K562 (cell line): ENCODE results near the gene PPOX. TPM values are rescaled to one million over a fixed set of nuclear protein-coding genes. Genes with fewer than 3 reads are reported as not detected.

ENCODE experiments used
- ATAC-seq: fragments of 200-7000 bp; cut with Tn5 transposase; 3 replicates; pipeline ENCODE4 v1.9.1; 2020; ENCODE audit warnings: moderate library complexity
- BruUV-seq: library from RNA; stranded (reverse); fragments of 400-500 nt; replicated peaks from 2 replicates; lab custom pipeline; 2021; lab: Mats Ljungman, UMichigan
- CTCF ChIA-PET: fragments of 300-600 bp; formaldehyde crosslinking; extraction: SDS; loops from one replicate; lab custom pipeline; 2021; ENCODE audit warnings: low intra/inter-chr PET ratio; lab: Yijun Ruan, JAX
- POLR2A ChIA-PET: fragments of 300-600, 350-650 bp; sonication (Branson Sonifier 250); formaldehyde crosslinking; extraction: SDS; loops from one replicate; lab custom pipeline; 2021; ENCODE audit warnings: antibody characterized with exemption, inconsistent platforms; lab: Yijun Ruan, JAX
- DNase-seq, 4 experiments: peaks; one replicate each; pipeline versions ENCODE4 v3.0.0 to v3.0.0-alpha.2; 2011 to 2018; ENCODE audit warnings: low spot score in 3 of 4, mixed read lengths in 3 of 4; ENCODE audit errors: extremely low read depth in 1 of 4
- FAIRE-seq: peaks from 2 replicates; lab custom pipeline; 2011; peaks lifted over from hg19 to GRCh38; lab: Jason Lieb, UNC
- H2AFZ ChIP-seq: 2 replicates; pipeline ENCODE4 v1.6.0; 2011; ENCODE audit warnings: low read depth, low read length, control low read depth, inconsistent platforms
- H3K27ac ChIP-seq: fragments of 200-600 bp; 3 replicates; pipeline ENCODE4 v1.8.0; 2011; ENCODE audit warnings: low read depth, mild to moderate bottlenecking, control low read depth, inconsistent platforms, low read length, moderate library complexity, mixed read lengths; ENCODE audit errors: extremely low read depth
- H3K27me3 ChIP-seq, 2 experiments: fragments of 300-600 bp in 1 of 2; 2 replicates in 1 of 2; 3 replicates in 1 of 2; pipeline versions ENCODE4 v1.6.0 to v1.8.0; 2011; ENCODE audit warnings: inconsistent platforms in 2 of 2, low read length in 2 of 2, mild to moderate bottlenecking in 1 of 2, mixed read lengths in 1 of 2, moderate library complexity in 1 of 2; ENCODE audit not compliant: control insufficient read depth in 2 of 2, insufficient read depth in 2 of 2
- H3K36me3 ChIP-seq: fragments of 300-600 bp; 3 replicates; pipeline ENCODE4 v1.8.0; 2011; ENCODE audit warnings: mild to moderate bottlenecking, low read length, inconsistent platforms; ENCODE audit not compliant: control insufficient read depth, insufficient read depth
- H3K4me1 ChIP-seq, 2 experiments: fragments of 200-600 bp in 1 of 2; replicated peaks in 1 of 2; 2 replicates in 1 of 2; 3 replicates in 1 of 2; pipeline versions ENCODE4 v1.5.1 to v1.8.0; 2011; ENCODE audit warnings: inconsistent platforms in 2 of 2, low read length in 2 of 2, mild to moderate bottlenecking in 1 of 2, mixed read lengths in 1 of 2, moderate library complexity in 1 of 2; ENCODE audit not compliant: control insufficient read depth in 2 of 2, insufficient read depth in 2 of 2
- H3K4me2 ChIP-seq: 2 replicates; pipeline ENCODE4 v1.6.1; 2011; ENCODE audit warnings: low read length, control low read depth, inconsistent platforms, mixed read lengths; ENCODE audit not compliant: insufficient read depth
- H3K4me3 ChIP-seq: fragments of 200-600 bp; sonication (generic), shearing (Covaris generic); 2 replicates; pipeline ENCODE4 v1.5.1; 2016; ENCODE audit warnings: control low read depth, inconsistent platforms
- H3K79me2 ChIP-seq: fragments of 200-600 bp; 3 replicates; pipeline ENCODE4 v1.8.0; 2011; ENCODE audit warnings: low read length, inconsistent platforms; ENCODE audit not compliant: control insufficient read depth, insufficient read depth
- H3K9ac ChIP-seq, 2 experiments: 2 replicates each; pipeline versions ENCODE4 v1.6.0 to v1.6.1; 2011; ENCODE audit warnings: low read depth in 2 of 2, low read length in 2 of 2, control low read depth in 1 of 2, inconsistent platforms in 1 of 2, mild to moderate bottlenecking in 1 of 2, mixed read lengths in 1 of 2; ENCODE audit not compliant: insufficient read depth in 1 of 2
- H3K9me1 ChIP-seq: one replicate; pipeline ENCODE4 v1.6.0; 2011; ENCODE audit warnings: inconsistent platforms, mild to moderate bottlenecking, low read length, moderate library complexity; ENCODE audit not compliant: control insufficient read depth, insufficient read depth
- H3K9me3 ChIP-seq: replicated peaks from 2 replicates; pipeline ENCODE4 v1.5.1; 2011; ENCODE audit warnings: low read depth, low read length, inconsistent platforms; ENCODE audit not compliant: control insufficient read depth, insufficient read depth
- H4K20me1 ChIP-seq: replicated peaks from 2 replicates; pipeline ENCODE4 v1.6.1; 2011; ENCODE audit warnings: low read length, inconsistent platforms, mixed read lengths; ENCODE audit not compliant: control insufficient read depth, insufficient read depth
- AFF1 ChIP-seq, 2 experiments: fragments of 450-650 bp; IDR thresholded peaks; 2 replicates each; pipeline ENCODE4 v1.6.1; 2018; ENCODE audit warnings: mild to moderate bottlenecking in 2 of 2, low read depth in 1 of 2; ENCODE audit not compliant: partially characterized antibody in 2 of 2
- CREB1 ChIP-seq, 2 experiments: sonication (generic) in 1 of 2; formaldehyde crosslinking in 1 of 2; IDR thresholded peaks; 2 replicates each; pipeline versions ENCODE4 v1.6.1 to v1.8.0; 2012 to 2022; ENCODE audit warnings: inconsistent platforms in 1 of 2, mild to moderate bottlenecking in 1 of 2, missing genetic modification reagents in 1 of 2, moderate library complexity in 1 of 2
- FOXK1 ChIP-seq: sonication (generic); formaldehyde crosslinking; IDR thresholded peaks from 2 replicates; pipeline ENCODE4 v1.8.0; 2022; ENCODE audit warnings: missing genetic modification reagents, mild to moderate bottlenecking, borderline replicate concordance
- KLF13 ChIP-seq: fragments of 450-650 bp; IDR thresholded peaks from 2 replicates; pipeline ENCODE4 v1.6.1; 2016; ENCODE audit warnings: missing genetic modification characterization, low read depth, mild to moderate bottlenecking, missing compliant biosample characterization, moderate library complexity, borderline replicate concordance
- MBD2 ChIP-seq: sonication (generic); IDR thresholded peaks from 2 replicates; pipeline ENCODE4 v1.6.1; 2016; ENCODE audit warnings: low read depth, borderline replicate concordance
- MLLT1 ChIP-seq, 2 experiments: fragments of 450-650 bp; IDR thresholded peaks; 2 replicates each; pipeline ENCODE4 v1.6.1; 2016
- PML ChIP-seq: IDR thresholded peaks from 2 replicates; pipeline ENCODE4 v1.6.1; 2012; ENCODE audit warnings: low read length, inconsistent platforms
- POLR3A ChIP-seq: IDR thresholded peaks from 2 replicates; pipeline ENCODE4 v1.6.1; 2011; ENCODE audit warnings: borderline replicate concordance, mild to moderate bottlenecking, moderate library complexity; ENCODE audit not compliant: insufficient read length, insufficient read depth; ENCODE audit errors: extremely low read depth
- RBM39 ChIP-seq: fragments of 200-400 bp; formaldehyde crosslinking; optimal IDR thresholded peaks from 2 replicates; pipeline ENCODE3; 2018; ENCODE audit warnings: low read depth, low read length
- SIN3A ChIP-seq, 2 experiments: fragments of 150-350 bp in 1 of 2; IDR thresholded peaks; 2 replicates each; pipeline ENCODE4 v1.6.1; 2011 to 2016; ENCODE audit warnings: borderline replicate concordance in 2 of 2, low read depth in 2 of 2, low read length in 2 of 2, mild to moderate bottlenecking in 2 of 2, moderate library complexity in 2 of 2; ENCODE audit not compliant: control insufficient read depth in 1 of 2
- SNRNP70 ChIP-seq: fragments of 200-400 bp; formaldehyde crosslinking; optimal IDR thresholded peaks from 2 replicates; pipeline ENCODE3; 2017; ENCODE audit warnings: low read depth, low read length
- TAF7 ChIP-seq: fragments of 450-650 bp; IDR thresholded peaks from 2 replicates; pipeline ENCODE4 v1.6.1; 2016; ENCODE audit warnings: missing genetic modification characterization, missing compliant biosample characterization
- TBL1XR1 ChIP-seq, 2 experiments: IDR thresholded peaks; 2 replicates each; pipeline ENCODE4 v1.6.1; 2012; ENCODE audit warnings: improper control_type of control experiment in 2 of 2, low read length in 2 of 2, mild to moderate bottlenecking in 1 of 2
- WGBS: fragments of 100-300 bp; shearing (Covaris generic); methylation state at CpG from one replicate; pipeline ENCODE4 v1.1.6; 2016; ENCODE audit warnings: low coverage, mixed read lengths; ENCODE audit not compliant: insufficient coverage; ENCODE audit errors: missing lambda C conversion rate; 5-methylcytosine and 5-hydroxymethylcytosine counted together
- in situ Hi-C: fragments of 300-500 bp; cut with MboI; formaldehyde crosslinking; loops from 4 replicates; pipeline ENCODE4 v1.15.0; 2018; ENCODE audit warnings: inconsistent platforms, mixed read lengths
- intact Hi-C: fragments of 100-400 bp; cut with micrococcal nuclease; formaldehyde crosslinking; loops from 2 replicates; pipeline ENCODE4 v1.14.2; 2022
- polyA plus RNA-seq, 8 experiments: library from polyadenylated mRNA; depleted of rRNA in 4 of 8; stranded (reverse) in 5 of 8; unstranded in 3 of 8; fragments of >200 nt; fragmentation: Nextera tagmentation in 2 of 8; fragmentation: Illumina TruSeq in 1 of 8; extraction: Ambion mirVana in 2 of 8; extraction: Trizol in 1 of 8; gene quantifications; 2 replicates each; pipeline versions ENCODE4 v1.2.1 to v1.2.3, GENCODE V29; 2011 to 2014; ENCODE audit warnings: inconsistent platforms in 1 of 8, missing spikeins in 1 of 8
- total RNA-seq, 7 experiments: library from RNA; depleted of rRNA in 6 of 7; stranded (reverse); fragments of >200 nt in 6 of 7; fragmentation: Illumina TruSeq in 2 of 7; extraction: Trizol in 2 of 7; gene quantifications; 2 replicates each; pipeline versions ENCODE4 v1.2.1 to v1.2.3, GENCODE V29; 2011 to 2021; ENCODE audit warnings: low replicate concordance in 1 of 7
- TF ChIP-seq, protein P1 (sequence below): fragments of 200-400 bp; formaldehyde crosslinking; IDR thresholded peaks from 2 replicates; pipeline ENCODE4 v1.6.1; 2017; ENCODE audit warnings: mild to moderate bottlenecking, low read depth, low read length, moderate library complexity

The PPOX gene
- total and polyA plus RNA-seq, 9 of the 15 experiments (the other 6 are each of a cell fraction or from before 2014, with no cell fraction given), result 17.0 to 57.1 (median 38.9) TPM

DNA sequence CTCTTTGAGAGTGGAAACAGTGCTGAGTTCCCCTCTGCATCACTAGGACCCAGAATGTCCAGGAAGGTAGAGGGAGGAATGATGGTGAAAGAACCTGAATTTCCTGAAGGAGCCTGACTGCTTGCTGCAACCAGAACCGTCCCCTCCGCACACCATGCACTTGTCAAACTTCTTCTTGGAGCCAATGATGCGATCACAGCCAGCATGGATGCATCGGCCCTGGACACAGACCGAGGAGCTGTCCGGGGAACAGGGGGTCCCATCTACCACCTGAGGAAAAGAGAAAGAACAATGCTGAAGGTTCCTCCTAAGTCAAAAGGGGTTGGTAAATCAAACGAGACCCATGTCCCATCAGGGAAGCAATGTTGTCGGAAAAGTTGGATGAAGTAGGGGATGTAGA is 25.7 kb downstream of the PPOX start:
- DNase-seq (no peak), FAIRE-seq (no peak), ATAC-seq (no peak)
- H2AFZ ChIP-seq, result peak overlapping the region; percentile 94; the same call in 1 of the 2 replicates
- CTCF ChIA-PET, result interaction anchor here (0.9 to 2.4 kb wide), 3 partner anchors 29 to 176 kb away, joined by 3 to 9 read pairs (median 5); partner anchors contain the start of gene CFAP126
- in situ Hi-C loops, result no loop called here
- peaks cover 18 to 28% of the 10 kb centered on the region in 2 experiments for H3K4me1 ChIP-seq
- no peak overlapping the region for H3K4me3 ChIP-seq
- H3K9me3 ChIP-seq, result no peaks in the 10 kb centered on the region
- H3K79me2 ChIP-seq, result no peaks in the 10 kb centered on the region
- H3K9ac ChIP-seq, result peak overlapping the region in 1 of 2 experiments; percentile 43; a peak in 1 of 4 replicates
- 22% methylated on average over 8 of the region's 8 CpGs for whole genome bisulfite sequencing
- no peaks in the 10 kb centered on the region for H3K9me1 ChIP-seq
- H4K20me1 ChIP-seq, result no peaks in the 10 kb centered on the region
- POLR2A ChIA-PET, result interaction anchor here (0.7 to 1.8 kb wide), 4 partner anchors 10 to 783 kb away, joined by 3 to 8 read pairs (median 6); partner anchors contain the start of genes B4GALT3 and NDUFS2
- H3K27me3 ChIP-seq, result no peaks in the 10 kb centered on the region
- intact Hi-C loops, result loop anchor here (1.0 to 2.0 kb wide), 3 partner anchors 17 to 183 kb away; no protein-coding TSS in a partner anchor
- H3K27ac ChIP-seq, result no peak overlapping the region
- H3K4me2 ChIP-seq, result no peak overlapping the region
- H3K36me3 ChIP-seq, result no peaks in the 10 kb centered on the region
- BruUV-seq, result no TSS peak
- TF ChIP-seq RBM39 (no peak), MBD2 (no peak), SNRNP70 (no peak), MLLT1 (IDR thresholded peaks at IDR 0.05) (no peak), KLF13 (no peak), AFF1 (IDR thresholded peaks at IDR 0.05; ENCODE audit: low read depth in 1 of 2, partially characterized antibody in 2 of 2) (no peak), FOXK1 (no peak), CREB1 (IDR thresholded peaks at IDR 0.05) (no peak), CREB1 (CRISPR knock-in tag; IDR thresholded peaks at IDR 0.05) (no peak), TBL1XR1 (IDR thresholded peaks at IDR 0.05; ENCODE audit: low read length in 2 of 2) (no peak), SIN3A (IDR thresholded peaks at IDR 0.05; ENCODE audit: borderline replicate concordance in 2 of 2, control insufficient read depth in 1 of 2, low read depth in 2 of 2, low read length in 2 of 2) (no peak), PML (no peak), POLR3A (no peak), TAF7 (tag) (no peak)
- TF ChIP-seq, protein P1, sequence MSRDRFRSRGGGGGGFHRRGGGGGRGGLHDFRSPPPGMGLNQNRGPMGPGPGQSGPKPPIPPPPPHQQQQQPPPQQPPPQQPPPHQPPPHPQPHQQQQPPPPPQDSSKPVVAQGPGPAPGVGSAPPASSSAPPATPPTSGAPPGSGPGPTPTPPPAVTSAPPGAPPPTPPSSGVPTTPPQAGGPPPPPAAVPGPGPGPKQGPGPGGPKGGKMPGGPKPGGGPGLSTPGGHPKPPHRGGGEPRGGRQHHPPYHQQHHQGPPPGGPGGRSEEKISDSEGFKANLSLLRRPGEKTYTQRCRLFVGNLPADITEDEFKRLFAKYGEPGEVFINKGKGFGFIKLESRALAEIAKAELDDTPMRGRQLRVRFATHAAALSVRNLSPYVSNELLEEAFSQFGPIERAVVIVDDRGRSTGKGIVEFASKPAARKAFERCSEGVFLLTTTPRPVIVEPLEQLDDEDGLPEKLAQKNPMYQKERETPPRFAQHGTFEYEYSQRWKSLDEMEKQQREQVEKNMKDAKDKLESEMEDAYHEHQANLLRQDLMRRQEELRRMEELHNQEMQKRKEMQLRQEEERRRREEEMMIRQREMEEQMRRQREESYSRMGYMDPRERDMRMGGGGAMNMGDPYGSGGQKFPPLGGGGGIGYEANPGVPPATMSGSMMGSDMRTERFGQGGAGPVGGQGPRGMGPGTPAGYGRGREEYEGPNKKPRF, result no peak
